Psoas muscle (tissue), 8 donors: Measurements from ENCODE around the gene SLIT3. TPM values are rescaled to one million over a fixed set of nuclear protein-coding genes. Genes with fewer than 3 reads are reported as not detected.

Experiments
- ATAC-seq, 4 donors: fragments of 200-7000 bp; cut with Tn5 transposase; one replicate each; pipeline ENCODE4 v1.9.1; 2020; ENCODE audit warnings: moderate library complexity in 3 of 4, mild to moderate bottlenecking in 2 of 4
- DNase-seq, 2 donors: peaks; one replicate each; pipeline ENCODE4 v3.0.0-alpha.2; 2020
- H3K27ac ChIP-seq: fragments of 200-600 bp; one replicate; pipeline ENCODE4 v1.8.0; 2022
- H3K27me3 ChIP-seq, 3 donors: fragments of 200-600 bp in 1 of 3; one replicate each; pipeline versions ENCODE4 v1.6.1 to v1.8.0; 2013 to 2022; ENCODE audit warnings: low read length in 2 of 3, mild to moderate bottlenecking in 2 of 3, moderate library complexity in 1 of 3; ENCODE audit not compliant: insufficient read depth in 3 of 3
- H3K36me3 ChIP-seq, 2 donors: fragments of 200-600 bp in 1 of 2; one replicate each; pipeline versions ENCODE4 v1.6.1 to v1.8.0; 2013 to 2022; ENCODE audit warnings: low read depth in 1 of 2, mild to moderate bottlenecking in 1 of 2, moderate library complexity in 1 of 2; ENCODE audit not compliant: insufficient read depth in 1 of 2
- H3K4me1 ChIP-seq: fragments of 200-600 bp; one replicate; pipeline ENCODE4 v1.8.0; 2022
- H3K4me3 ChIP-seq: fragments of 200-600 bp; one replicate; pipeline ENCODE4 v1.8.0; 2022; ENCODE audit warnings: mild to moderate bottlenecking
- H3K9me3 ChIP-seq: fragments of 200-600 bp; one replicate; pipeline ENCODE4 v1.8.0; 2022
- WGBS, 3 donors: extraction: QIAGEN DNeasy Blood & Tissue Kit; methylation state at CpG; one replicate each; pipeline versions ENCODE4 v1.1.6 to v1.1.7; 2013; 5-methylcytosine and 5-hydroxymethylcytosine counted together
- intact Hi-C, 2 donors: fragments of 100-400 bp; cut with DNase I; formaldehyde crosslinking; loops; one replicate each; pipeline versions ENCODE4 v1.11.0 to v1.14.2; 2022
- polyA plus RNA-seq, 3 donors: library from polyadenylated mRNA; stranded (reverse); fragments of 200-250 nt; gene quantifications; one replicate each; pipeline ENCODE4 v1.2.3, GENCODE V29; 2013
- total RNA-seq, 4 donors: library from RNA; stranded (reverse); fragmentation: NEBNext Ultra II Directional in 2 of 4; extraction: Animal tissue kit (Norgen Biotek cat#: 25700) in 2 of 4; gene quantifications; one replicate each; pipeline versions ENCODE4 v1.2.1 to v1.2.4, GENCODE V29; 2021 to 2023
- TF ChIP-seq, protein P1 (sequence below): fragments of 200-600 bp; IDR thresholded peaks from one replicate; pipeline ENCODE4 v1.8.0; 2022; ENCODE audit warnings: antibody characterized with exemption
- donor health status: healthy with polysubstance abuse.
- donor health status: DM: no; HTN: no; CAD: no; lungs with moderate emphysema.
- donor health status: Bipolar disorder and iron deficiency.
- donor health status: healthy.
- donor health status: DM: yes; HTN: yes; CAD: no.
- donor health status: DM: no; HTN: no; CAD: no.
- donor health status: DM: no; HTN: no; CAD: no.
- donor health status: DM: yes; HTN: yes; CAD: no.

The SLIT3 gene
- total and polyA plus RNA-seq, 7 donors, result 0.81 to 5.9 (median 2.1) TPM

DNA sequence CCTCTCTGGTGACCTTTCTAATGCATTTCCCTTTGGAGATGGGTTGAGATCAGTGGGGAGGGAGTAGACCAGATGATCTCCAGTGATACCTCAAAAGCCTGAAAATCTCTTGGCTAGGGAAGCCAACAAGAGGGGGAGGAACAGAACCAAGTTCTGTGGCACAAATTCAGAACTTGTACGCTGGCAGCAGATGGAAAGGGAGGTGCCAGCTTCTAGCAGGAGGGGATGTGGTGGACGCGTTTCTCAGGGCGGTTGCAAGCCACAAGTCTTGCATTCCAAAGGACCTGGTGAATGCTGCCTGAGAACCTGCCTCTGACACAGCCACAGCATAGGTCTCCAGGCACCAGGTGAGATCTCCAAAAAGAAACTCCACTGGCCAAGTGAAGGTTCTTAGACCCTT lies 13.4 kb downstream of the SLIT3 start:
- ATAC-seq (no peak), DNase-seq (no peak)
- no peaks in the 10 kb centered on the region for H3K36me3 ChIP-seq
- TF ChIP-seq, protein P1, sequence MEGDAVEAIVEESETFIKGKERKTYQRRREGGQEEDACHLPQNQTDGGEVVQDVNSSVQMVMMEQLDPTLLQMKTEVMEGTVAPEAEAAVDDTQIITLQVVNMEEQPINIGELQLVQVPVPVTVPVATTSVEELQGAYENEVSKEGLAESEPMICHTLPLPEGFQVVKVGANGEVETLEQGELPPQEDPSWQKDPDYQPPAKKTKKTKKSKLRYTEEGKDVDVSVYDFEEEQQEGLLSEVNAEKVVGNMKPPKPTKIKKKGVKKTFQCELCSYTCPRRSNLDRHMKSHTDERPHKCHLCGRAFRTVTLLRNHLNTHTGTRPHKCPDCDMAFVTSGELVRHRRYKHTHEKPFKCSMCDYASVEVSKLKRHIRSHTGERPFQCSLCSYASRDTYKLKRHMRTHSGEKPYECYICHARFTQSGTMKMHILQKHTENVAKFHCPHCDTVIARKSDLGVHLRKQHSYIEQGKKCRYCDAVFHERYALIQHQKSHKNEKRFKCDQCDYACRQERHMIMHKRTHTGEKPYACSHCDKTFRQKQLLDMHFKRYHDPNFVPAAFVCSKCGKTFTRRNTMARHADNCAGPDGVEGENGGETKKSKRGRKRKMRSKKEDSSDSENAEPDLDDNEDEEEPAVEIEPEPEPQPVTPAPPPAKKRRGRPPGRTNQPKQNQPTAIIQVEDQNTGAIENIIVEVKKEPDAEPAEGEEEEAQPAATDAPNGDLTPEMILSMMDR, result no peak
- H3K27ac ChIP-seq, result no peak overlapping the region
- intact Hi-C loops, result no loop called here
- no peaks in the 10 kb centered on the region for H3K4me1 ChIP-seq
- no peaks in the 10 kb centered on the region for H3K27me3 ChIP-seq
- H3K9me3 ChIP-seq, result no peaks in the 10 kb centered on the region
- no peak overlapping the region for H3K4me3 ChIP-seq
- 44 to 69% (median 52%) methylated on average over 4 of the region's 4 CpGs for WGBS, 3 donors

DNA sequence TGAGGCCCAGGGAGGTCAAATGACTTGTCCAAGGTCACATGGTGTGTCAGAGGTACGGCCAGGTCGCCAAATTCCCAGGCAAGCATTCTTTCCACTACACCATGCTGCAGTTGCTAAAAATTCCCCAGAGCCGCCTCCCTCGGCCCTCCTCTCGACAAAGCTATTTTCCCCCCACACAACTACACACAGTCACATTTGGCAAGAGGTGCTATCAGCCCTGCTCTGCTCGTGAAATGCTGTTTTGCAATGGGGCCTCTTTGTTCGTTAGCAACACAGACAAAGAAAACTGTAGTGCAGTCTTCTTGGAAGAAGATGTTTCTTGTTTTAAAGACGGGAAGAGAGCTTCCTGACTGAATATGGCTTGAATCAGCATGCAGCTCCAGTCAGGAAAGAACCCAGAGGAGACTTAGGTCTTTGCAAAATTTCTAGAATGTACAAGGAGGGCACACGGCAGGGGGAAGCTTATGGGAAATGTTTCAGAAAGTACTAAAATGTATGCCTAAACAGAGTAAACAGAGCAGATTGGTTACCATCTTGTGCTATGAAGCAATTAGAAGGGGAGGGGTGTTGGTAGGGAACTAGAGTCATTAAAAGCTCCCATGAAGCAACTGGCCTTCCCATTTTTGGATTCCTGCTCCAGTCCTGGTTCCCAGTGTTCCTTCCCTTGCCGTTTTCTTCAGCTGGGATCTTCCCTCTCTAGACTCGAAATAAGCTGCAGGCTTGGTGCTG lies 14.2 kb downstream of the SLIT3 start:
- WGBS, 3 donors, result 58 to 64% (median 63%) methylated on average over 11 of the region's 11 CpGs
- ATAC-seq, result no peak
- intact Hi-C loops, result no loop called here
- Histone ChIP-seq H3K27ac (no peak overlapping the region), H3K9me3 (no peaks in the 10 kb centered on the region), H3K4me3 (no peak overlapping the region), H3K4me1 (no peaks in the 10 kb centered on the region), H3K27me3 (no peaks in the 10 kb centered on the region), H3K36me3 (no peaks in the 10 kb centered on the region)
- TF ChIP-seq, protein P1, result no peak
- no peak for DNase-seq

DNA sequence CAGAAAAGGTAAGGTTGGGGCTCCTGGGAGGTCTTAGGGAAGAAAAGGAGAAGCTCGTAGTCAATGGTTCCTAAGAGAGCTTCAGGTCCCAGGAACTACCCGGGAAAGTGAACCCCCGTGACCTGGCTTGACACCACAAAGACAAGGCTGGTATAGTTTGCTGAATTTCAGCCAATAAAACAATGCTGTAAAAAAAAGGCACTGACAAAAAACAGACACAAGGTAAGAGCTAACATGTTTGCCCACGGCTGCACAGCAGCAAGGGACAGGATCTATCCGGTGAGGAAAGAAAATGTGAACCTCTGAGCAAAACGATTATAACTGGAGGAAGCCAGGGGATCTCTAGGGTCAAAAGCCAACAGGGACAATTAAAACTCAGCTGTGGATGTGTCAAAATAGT lies 17.1 kb downstream of the SLIT3 start:
- Histone ChIP-seq H3K27me3 (no peaks in the 10 kb centered on the region), H3K27ac (no peak overlapping the region), H3K36me3 (no peaks in the 10 kb centered on the region), H3K4me1 (no peaks in the 10 kb centered on the region), H3K9me3 (no peaks in the 10 kb centered on the region), H3K4me3 (no peak overlapping the region)
- TF ChIP-seq, protein P1, result no peak
- DNase-seq (no peak), ATAC-seq (no peak)
- intact Hi-C loops, result no loop called here
- WGBS, 3 donors, result 65 to 76% (median 68%) methylated on average over 6 of the region's 6 CpGs

DNA sequence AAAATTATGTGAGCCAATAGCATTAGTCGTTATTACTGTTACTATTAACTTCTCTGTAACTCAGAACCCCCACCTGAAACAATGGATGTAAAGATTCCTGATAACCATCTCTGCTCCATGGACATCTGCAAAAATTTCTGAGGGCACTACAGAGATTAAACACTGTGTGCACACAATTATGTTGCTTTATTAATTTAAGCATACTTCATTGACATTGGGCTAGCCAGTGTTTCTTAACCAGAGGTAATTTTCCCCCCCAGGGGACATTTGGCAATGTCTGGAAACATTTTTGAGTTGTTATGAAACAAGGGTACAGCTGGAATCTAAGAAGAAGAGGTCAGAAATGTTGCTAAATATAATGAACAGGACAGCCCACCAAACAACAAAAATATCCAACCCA lies 19.3 kb downstream of the SLIT3 start:
- Histone ChIP-seq H3K9me3 (no peaks in the 10 kb centered on the region), H3K27ac (no peak overlapping the region), H3K36me3 (no peaks in the 10 kb centered on the region), H3K27me3 (no peaks in the 10 kb centered on the region), H3K4me1 (no peaks in the 10 kb centered on the region), H3K4me3 (no peak overlapping the region)
- TF ChIP-seq, protein P1, result no peak
- ATAC-seq (no peak), DNase-seq (no peak)
- 66 to 80% (median 76%) methylated on average over 1 of the region's 1 CpG for WGBS, 3 donors
- intact Hi-C loops, result no loop called here

DNA sequence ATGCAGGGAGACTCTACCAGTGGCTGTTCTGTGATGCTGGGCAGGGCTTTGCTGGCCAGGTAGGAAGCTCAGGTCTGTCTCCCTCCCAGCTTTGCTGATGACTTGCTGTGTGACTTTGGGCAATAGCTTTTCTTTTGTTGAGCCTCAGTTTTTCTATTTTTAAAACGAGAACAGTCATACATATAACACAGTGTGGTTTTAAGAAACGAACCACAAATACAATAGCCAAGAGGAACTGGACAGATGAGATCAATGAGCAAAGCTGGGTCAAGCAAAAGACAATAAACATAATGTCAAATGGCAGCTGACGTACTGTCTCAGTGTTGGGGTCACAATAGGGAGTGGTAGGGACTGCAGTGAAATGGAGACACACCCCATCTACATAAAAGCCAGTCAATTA lies 20.2 kb downstream of the SLIT3 start:
- WGBS, 3 donors, result 65 to 77% (median 67%) methylated on average over 3 of the region's 3 CpGs
- Histone ChIP-seq H3K27ac (no peak overlapping the region), H3K36me3 (no peaks in the 10 kb centered on the region), H3K27me3 (no peaks in the 10 kb centered on the region), H3K4me3 (no peak overlapping the region), H3K9me3 (no peaks in the 10 kb centered on the region), H3K4me1 (no peaks in the 10 kb centered on the region)
- intact Hi-C loops, result no loop called here
- TF ChIP-seq, protein P1, result no peak
- ATAC-seq (no peak), DNase-seq (no peak)
